GM12891 (cell line): Measurements from ENCODE around the gene TENM4.

Experiments used
- PAX5 ChIP-seq: IDR thresholded peaks from 2 replicates; pipeline ENCODE4 v1.6.1; 2011; ENCODE audit warnings: low read length, moderate library complexity, mild to moderate bottlenecking; ENCODE audit not compliant: insufficient read depth, severe bottlenecking
- POLR2A ChIP-seq: IDR thresholded peaks from 2 replicates; pipeline ENCODE4 v1.6.1; 2011; ENCODE audit warnings: low read depth, low read length, control low read depth
- POLR2AphosphoS5 ChIP-seq: IDR thresholded peaks from 2 replicates; pipeline ENCODE4 v1.6.1; 2011; ENCODE audit warnings: low read depth, low read length, control low read depth
- POU2F2 ChIP-seq: IDR thresholded peaks from 2 replicates; pipeline ENCODE4 v1.6.1; 2011; ENCODE audit warnings: low read depth, mild to moderate bottlenecking, control low read depth, low read length, moderate library complexity
- SPI1 ChIP-seq: IDR thresholded peaks from 2 replicates; pipeline ENCODE4 v1.6.1; 2011; ENCODE audit warnings: low read depth, low read length, control low read depth
- TAF1 ChIP-seq: IDR thresholded peaks from 2 replicates; pipeline ENCODE4 v1.6.1; 2011; ENCODE audit warnings: low read depth, low read length, control low read depth

DNA sequence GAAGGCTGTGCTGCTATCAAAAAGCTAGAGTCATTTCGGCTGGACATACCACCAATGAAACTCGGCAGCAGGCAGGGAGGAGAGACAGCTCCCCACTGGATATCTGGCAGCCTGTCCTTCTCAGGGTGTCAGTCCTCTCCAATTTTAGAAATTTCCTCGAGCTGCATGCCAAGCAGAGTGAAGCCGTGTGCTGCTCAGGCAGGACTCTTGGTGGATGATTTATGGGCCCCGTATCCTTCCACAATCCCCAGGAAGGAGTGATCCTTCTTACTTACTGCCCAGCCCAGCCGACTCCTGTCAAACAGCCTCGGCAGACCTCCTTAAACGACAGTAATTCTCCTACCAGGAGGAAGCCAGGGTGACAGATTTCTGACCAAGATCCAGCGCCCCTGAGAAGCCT is 410.4 kb downstream of the TENM4 start:
- TF ChIP-seq POLR2A, result no peak
- no peak for TF ChIP-seq POU2F2
- TF ChIP-seq POLR2AphosphoS5, result no peak
- no peak for TF ChIP-seq SPI1
- no peak for TF ChIP-seq TAF1
- TF ChIP-seq PAX5, result no peak
